Measurements from ENCODE around the gene WASHC2A.
A peak's percentile ranks its signal among the peaks of the same experiment; 100 is the strongest.
"Not testable (repeated sequence)": the region's sequence is repeated elsewhere in the genome, so short reads cannot be mapped to it uniquely, and the experiment has no call there.

The WASHC2A gene

DNA sequence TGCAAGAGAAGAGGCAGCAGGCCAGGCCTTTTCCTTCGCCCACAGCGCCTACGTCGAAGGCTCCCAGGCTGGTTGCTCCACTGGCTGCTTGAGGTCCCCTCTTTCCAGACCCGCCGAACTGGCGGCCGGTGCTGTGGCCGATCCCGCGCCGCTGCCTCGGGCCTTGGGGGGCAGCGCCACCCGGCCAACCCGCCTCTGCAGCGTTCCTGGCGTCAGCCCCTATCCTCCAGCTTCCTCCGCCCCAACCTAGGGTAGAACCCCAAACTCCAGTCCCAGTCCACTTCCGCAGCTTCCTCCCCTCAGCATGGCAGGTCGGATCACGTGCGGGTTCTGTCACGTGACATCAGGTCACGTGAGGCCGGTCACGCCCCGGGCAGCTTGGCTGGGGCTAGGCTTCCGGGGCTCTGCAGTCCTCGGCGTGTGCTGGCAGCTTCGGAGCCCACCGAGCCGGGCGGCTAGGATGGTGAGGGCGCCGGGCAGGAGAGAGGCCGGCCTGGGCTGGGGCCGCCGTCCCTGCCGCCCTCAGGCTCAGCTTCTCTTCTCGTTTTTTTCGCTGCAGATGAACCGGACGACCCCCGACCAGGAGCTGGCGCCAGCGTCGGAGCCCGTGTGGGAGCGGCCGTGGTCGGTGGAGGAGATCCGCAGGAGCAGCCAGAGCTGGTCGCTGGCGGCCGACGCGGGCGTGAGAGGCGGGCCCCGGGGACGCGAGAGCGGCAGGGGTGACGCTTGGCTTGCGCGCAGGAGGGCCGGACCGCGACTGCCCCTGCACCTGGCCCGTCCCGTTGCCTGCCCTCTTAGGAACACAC lies at the start of gene WASHC2A:
TSS of gene WASHC2A (plus strand) at position 409 of the 806 bp plus-strand sequence. CDS start at position 461, 52 bp downstream.
- peak; percentile 49 for DNase-seq

DNA sequence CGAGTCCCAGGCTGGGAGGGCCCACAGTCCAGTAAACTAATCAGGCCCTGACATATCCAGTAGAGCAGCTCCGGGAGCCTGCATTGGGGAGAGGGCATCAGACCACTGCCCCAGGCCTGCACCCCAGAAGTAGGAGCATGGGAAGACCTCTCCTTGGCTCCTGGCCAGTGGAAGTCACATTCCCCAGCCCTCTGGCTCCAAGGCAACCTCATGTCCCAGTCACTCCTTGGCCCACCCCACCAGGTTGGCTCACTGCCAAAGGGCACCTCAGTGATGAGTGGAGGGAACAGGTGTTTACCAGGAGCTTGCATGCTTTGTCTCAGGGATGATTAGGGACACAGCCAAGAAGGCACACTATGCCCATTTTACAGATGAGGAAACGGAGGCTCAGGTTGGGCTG lies 48.5 kb upstream of the WASHC2A start:
- not testable (repeated sequence) for DNase-seq

GRCh38 chr10:50020451-50021024 lies 47.2 kb upstream of the WASHC2A start:
- not testable (repeated sequence) for DNase-seq

DNA sequence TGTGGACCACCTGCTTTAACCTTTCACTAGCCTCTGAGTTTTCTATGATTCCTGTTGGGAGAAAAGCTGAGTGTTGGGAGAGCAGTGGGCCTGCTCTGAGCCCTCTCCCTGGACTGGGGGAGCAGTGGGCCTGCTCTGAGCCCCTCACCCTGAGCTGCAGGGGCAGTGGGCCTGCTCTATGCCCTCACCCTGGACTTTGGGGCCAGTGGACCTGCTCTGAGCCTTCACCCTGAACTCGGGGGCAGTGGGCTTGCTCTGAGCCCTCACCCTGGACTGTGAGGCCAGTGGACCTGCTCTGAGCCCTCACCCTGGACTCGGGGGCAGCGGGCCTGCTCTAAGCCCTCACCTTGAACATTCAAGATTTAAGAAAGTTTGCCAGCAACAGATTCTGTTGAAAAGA lies 46.1 kb upstream of the WASHC2A start:
- DNase-seq = no peak

DNA sequence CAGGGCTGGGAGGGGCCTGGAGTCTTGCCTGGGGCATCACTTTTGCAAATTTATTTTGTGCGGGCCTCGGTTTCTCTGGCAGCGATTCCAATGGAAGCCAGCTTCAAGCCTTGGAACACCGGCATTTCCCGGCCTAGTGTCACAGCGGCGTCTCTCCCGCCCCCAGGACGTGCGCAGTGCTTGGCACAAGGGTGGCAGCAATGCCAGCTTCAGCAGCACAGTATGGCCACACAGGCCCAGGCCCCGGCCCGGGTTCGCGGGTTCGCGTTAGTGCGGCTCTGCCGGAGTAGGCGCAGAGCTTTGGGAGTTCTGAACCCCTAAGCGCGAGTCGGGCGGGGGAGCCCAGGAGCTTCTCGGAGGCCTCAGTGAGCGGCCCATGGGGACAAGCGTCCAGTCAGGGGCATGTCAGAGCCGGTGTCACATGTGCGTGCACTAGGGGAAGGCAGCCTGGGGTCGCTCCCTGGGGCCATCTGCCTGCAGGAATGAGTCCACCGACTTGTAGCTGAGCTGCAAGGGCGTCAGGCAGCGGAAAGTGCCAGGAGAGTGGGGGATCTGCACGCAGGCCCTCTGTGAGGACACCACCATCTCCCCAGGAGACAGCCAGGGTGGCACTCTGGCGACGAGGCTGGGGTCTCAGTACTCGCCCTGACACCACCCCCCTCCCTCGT lies 42.9 kb upstream of the WASHC2A start:
- DNase-seq = not testable (repeated sequence)

- no peak for DNase-seq
Observed at GRCh38 chr10:50025627-50026026, 42.1 kb upstream of the WASHC2A start.

DNA sequence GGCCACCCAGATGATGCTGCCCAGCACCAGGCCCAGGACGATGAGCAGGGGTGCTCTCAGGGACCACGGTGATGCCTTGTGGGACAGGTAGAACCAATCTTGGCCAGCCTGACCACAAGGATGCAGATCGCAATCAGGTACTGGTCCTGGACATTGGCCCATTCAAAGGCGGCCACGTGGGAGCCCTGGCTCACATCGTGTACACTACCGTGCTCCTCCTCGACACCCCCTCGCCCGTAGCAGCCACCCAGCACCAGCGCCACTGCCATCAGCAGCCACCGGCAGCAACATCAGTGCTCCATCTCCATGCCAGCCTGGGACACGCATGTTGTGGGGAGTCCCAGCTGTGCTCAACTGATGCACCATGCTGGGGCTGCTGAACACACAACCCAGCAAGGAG lies 40.6 kb upstream of the WASHC2A start:
- DNase-seq = no peak

DNA sequence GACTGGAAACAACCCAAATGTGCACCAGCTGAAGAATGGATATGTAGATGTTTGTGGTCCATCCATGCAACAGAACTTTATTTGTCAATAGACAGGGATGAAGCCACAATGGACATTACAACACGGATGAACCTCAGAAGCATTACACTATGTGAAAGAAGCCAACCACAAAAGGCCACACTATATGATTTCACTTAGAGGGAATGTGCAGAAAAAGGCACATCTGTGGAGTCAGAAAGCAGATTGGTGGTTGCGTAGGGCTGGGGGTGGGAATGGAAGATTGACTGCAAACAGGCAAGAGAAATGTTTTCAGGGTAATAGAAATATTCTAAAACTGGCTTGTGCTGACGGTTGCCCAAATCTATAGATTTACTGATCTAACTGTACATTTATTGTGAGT lies 34.3 kb upstream of the WASHC2A start:
- no peak for DNase-seq

DNA sequence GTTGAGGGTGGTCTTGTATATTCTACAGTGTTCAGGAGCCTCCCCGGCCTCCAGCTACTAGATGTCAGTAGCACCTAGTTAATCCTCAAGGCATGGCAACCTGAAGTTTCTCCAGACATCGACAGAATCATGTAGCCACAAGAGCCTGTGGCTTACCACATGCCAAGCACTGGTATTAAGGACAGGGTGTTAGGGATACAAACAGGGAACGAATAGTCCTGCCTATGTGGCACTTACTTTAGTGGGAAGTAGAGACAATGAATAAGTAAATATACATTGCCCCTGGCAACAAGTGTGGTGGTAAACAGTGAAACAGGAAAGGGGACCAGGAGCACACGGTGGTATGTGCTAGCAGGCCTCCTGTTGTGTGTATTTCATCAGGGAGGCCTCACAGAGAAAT lies 32.4 kb upstream of the WASHC2A start:
- DNase-seq = not testable (repeated sequence)

DNA sequence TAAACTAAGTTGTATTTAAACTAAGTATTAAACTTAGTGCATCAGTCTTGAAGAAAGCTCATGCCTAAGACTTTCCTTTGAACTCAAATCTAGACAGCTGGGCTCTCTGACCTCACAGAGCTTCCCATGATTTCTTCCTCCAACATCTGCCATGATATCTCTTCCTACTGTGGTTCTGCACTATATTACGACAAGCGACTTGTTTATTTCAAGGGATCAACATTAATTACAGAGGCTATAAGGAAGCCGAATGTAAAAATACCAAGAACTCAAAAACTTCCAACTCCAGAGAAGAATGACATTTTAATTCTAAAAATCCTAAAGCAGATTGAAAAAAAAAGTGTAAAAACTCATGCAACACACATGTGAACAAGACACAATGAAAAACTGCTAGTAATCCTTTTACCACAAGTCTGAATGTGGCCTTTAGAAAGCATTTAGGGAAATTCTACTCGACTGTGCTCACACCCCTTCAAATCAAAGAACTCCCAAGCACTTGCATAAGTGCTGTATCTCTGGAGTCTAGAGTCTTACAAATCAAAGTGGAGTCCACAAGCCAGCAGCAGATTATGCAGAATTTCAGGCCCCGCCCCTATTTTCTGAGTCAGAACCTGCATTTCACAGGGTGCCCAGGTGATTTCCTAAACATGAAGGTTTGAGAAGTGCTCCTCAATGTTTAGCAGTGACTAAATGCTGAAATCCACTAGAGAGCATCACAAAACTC lies 22.7 kb upstream of the WASHC2A start:
- DNase-seq = no peak

DNA sequence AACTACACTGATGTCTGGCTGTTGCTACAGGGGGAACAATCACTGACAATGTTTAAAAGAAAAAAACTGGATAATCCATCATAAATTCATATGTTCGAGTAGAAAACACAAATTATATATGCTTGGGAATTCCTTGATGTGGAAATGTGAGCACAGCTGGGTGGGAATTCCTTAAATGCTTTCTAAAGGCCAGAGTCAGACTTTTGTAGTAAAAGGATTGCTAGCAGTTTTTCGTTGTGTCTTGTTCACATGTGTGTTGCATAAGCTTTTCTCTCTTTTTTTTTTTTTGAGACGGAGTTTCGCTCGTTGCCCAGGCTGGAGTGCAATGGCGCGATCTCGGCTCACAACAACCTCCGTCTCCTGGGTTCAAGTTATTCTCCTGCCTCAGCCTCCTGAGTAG lies 21.3 kb upstream of the WASHC2A start:
- DNase-seq = not testable (repeated sequence)

DNA sequence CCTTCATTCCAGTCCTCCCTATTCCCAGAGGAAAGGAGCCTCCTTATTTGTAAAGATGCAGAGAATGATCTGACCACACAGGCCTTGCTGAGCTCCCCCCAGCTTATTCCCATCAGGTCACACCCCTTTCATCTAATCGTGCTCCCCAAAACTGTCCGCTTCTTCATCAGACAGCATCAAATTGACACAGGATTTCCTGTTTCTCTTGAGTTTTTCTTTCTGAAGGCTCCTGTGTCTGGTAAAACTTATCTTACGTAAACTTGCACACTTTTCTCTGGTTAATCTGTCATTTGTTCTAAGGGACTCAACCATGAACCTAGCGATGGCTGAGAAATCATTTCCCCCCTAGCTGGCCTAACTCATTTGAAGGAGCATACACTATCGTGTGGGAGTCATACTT lies 20.2 kb upstream of the WASHC2A start:
- not testable (repeated sequence) for DNase-seq

GRCh38 chr10:50051995-50052660 lies 15.6 kb upstream of the WASHC2A start:
- not testable (repeated sequence) for DNase-seq

GRCh38 chr10:50052778-50053376 lies 14.9 kb upstream of the WASHC2A start:
- DNase-seq = not testable (repeated sequence)

- DNase-seq = not testable (repeated sequence)
Observed at GRCh38 chr10:50055494-50056292, 12.1 kb upstream of the WASHC2A start.

DNA sequence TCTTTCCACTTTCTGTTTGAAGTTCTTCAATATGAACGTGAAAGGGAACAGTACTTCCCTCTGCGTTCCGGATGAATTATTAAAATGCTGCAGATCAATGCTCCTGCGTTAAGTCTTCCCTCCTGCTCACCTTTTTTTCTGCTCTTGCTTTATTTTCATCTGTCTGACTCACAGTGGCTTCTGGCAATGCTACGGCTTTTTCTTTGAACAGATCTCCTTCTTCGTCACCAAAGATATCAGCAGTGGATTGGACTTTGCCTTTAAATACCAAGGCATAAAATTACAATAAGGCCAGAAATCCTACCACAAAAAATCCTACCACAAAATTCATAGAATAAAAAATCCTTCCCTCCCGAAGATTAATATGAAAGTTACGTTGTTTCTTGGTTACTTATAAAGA lies 11.1 kb upstream of the WASHC2A start:
- not testable (repeated sequence) for DNase-seq

GRCh38 chr10:50058727-50059126 lies 9.0 kb upstream of the WASHC2A start:
- DNase-seq = not testable (repeated sequence)

DNA sequence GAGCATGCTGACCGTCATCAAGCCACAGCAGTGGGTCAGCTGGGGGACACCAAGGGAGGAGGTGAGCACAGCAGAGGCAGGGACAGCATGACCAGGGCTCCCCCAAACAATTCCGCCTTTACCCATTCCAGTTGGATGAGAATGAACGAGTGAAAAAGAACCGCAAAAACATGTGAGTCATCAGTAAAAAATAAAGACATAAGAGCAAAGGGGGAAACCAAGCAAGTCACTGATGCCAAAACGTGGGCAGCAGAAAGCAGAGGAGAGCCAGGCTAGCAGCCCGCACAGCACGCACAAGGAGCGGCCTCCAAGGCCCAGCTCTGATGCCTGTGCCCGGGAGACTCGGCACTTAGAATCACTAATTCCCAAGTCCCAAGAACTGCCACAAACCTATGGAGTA lies 7.8 kb upstream of the WASHC2A start:
- DNase-seq = not testable (repeated sequence)

DNA sequence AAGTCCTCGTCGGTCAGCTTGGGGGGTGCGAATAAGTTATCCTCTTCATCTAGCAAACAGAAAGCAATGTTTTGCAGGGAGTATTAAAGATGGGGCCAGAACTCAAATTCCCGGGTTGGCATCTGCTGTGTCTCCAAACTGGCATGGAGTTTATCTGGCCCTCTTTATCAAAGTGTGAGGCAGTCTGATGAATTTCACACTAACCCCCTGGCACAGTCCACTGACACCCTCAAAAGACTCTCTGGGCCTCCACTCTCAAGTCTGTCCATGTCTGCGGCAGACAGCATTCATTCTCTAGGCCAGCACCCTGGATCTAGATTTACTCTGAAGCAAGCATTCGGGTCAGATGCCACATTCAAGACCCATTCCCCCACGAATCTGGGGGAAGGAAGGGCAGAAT lies 6.2 kb upstream of the WASHC2A start:
- not testable (repeated sequence) for DNase-seq

GRCh38 chr10:50063100-50063499 lies 4.7 kb upstream of the WASHC2A start:
- DNase-seq = no peak

GRCh38 chr10:50068352-50068659 lies 552 bp downstream of the WASHC2A start:
- not testable (repeated sequence) for DNase-seq
